ENCODE data around the gene ADAMTS17. TPM values are rescaled to one million over a fixed set of nuclear protein-coding genes. Genes with fewer than 3 reads are reported as not detected.

The ADAMTS17 gene
- total RNA-seq, 1 experiment from 2014 or later: 1.8 TPM

DNA sequence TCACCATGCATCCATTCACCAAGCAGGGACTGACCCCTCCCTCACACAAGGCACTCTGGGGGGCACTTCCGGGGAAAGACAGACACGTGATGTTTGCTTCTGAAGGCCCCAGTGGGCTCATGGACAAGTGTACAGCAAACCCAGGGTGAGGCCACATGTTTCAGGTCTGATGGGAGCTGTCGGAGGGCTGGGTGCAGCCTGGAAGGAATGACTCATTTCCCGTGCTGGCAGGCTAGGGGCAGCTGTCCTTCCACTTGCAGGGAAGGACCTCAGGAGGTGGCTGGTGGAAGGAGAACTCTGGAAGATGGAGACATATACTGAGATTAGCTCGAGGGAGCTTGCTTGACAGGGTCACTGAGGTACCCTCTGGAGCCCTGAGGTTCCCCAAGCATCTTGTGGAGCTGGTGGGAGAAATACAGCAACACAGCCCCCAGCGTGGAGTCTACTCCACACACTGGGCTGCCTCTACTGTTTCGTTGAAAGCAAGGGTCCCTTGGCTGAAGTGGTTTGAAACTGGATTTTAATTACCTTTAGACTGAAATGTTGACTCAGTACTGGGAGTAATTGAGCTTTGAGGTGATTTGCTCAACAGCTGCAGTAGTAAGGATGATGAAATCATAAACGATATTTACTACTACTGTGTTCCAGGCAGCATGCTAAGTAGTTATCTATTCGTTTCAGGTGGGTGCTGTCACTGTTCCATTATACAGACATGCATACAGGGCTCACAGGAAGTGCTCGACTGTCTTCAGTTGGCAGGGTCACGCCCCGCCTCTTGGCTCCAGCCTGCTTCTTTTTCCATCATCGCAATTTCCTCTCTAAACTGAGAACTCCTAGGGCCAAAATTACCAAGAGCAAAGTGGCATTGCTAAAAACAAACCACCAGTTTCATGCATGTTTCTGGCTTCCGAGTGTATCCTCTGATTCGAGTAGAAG is 230.4 kb downstream of the ADAMTS17 start:
- Mint-ChIP-seq H3K4me1 (peaks cover 14% of the 10 kb centered on the region), H3K9me3 (no peaks in the 10 kb centered on the region), H3K4me3 (no peak overlapping the region), H3K27me3 (ENCODE audit: low read depth) (no peaks in the 10 kb centered on the region; the same call in 1 of the 2 replicates), H3K27ac (no peak overlapping the region), H3K36me3 (no peaks in the 10 kb centered on the region)
- ATAC-seq: no peak
- DNase-seq (ENCODE audit: low spot score): no peak
- TF ChIP-seq, protein P1, sequence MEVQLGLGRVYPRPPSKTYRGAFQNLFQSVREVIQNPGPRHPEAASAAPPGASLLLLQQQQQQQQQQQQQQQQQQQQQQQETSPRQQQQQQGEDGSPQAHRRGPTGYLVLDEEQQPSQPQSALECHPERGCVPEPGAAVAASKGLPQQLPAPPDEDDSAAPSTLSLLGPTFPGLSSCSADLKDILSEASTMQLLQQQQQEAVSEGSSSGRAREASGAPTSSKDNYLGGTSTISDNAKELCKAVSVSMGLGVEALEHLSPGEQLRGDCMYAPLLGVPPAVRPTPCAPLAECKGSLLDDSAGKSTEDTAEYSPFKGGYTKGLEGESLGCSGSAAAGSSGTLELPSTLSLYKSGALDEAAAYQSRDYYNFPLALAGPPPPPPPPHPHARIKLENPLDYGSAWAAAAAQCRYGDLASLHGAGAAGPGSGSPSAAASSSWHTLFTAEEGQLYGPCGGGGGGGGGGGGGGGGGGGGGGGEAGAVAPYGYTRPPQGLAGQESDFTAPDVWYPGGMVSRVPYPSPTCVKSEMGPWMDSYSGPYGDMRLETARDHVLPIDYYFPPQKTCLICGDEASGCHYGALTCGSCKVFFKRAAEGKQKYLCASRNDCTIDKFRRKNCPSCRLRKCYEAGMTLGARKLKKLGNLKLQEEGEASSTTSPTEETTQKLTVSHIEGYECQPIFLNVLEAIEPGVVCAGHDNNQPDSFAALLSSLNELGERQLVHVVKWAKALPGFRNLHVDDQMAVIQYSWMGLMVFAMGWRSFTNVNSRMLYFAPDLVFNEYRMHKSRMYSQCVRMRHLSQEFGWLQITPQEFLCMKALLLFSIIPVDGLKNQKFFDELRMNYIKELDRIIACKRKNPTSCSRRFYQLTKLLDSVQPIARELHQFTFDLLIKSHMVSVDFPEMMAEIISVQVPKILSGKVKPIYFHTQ (CRISPR knock-in tag; IDR thresholded peaks at IDR 0.05): no peak
- TF ChIP-seq, protein P2, sequence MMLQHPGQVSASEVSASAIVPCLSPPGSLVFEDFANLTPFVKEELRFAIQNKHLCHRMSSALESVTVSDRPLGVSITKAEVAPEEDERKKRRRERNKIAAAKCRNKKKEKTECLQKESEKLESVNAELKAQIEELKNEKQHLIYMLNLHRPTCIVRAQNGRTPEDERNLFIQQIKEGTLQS (CRISPR knock-in tag; conservative IDR thresholded peaks at IDR 0.05): no peak
- TF ChIP-seq, protein P3, sequence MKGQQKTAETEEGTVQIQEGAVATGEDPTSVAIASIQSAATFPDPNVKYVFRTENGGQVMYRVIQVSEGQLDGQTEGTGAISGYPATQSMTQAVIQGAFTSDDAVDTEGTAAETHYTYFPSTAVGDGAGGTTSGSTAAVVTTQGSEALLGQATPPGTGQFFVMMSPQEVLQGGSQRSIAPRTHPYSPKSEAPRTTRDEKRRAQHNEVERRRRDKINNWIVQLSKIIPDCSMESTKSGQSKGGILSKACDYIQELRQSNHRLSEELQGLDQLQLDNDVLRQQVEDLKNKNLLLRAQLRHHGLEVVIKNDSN (CRISPR knock-in tag; IDR thresholded peaks at IDR 0.05): no peak
- TF ChIP-seq, protein P4, sequence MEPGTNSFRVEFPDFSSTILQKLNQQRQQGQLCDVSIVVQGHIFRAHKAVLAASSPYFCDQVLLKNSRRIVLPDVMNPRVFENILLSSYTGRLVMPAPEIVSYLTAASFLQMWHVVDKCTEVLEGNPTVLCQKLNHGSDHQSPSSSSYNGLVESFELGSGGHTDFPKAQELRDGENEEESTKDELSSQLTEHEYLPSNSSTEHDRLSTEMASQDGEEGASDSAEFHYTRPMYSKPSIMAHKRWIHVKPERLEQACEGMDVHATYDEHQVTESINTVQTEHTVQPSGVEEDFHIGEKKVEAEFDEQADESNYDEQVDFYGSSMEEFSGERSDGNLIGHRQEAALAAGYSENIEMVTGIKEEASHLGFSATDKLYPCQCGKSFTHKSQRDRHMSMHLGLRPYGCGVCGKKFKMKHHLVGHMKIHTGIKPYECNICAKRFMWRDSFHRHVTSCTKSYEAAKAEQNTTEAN (CRISPR knock-in tag; IDR thresholded peaks at IDR 0.05): no peak
- TF ChIP-seq MXD4 (CRISPR knock-in tag; IDR thresholded peaks at IDR 0.05; ENCODE audit: borderline replicate concordance): no peak
- no peak for TF ChIP-seq CBFB (CRISPR knock-in tag; IDR thresholded peaks at IDR 0.05; ENCODE audit: low read depth)
- no peak for TF ChIP-seq FOXJ3 (CRISPR knock-in tag; IDR thresholded peaks at IDR 0.05; ENCODE audit: borderline replicate concordance)
- TF ChIP-seq, protein P5, sequence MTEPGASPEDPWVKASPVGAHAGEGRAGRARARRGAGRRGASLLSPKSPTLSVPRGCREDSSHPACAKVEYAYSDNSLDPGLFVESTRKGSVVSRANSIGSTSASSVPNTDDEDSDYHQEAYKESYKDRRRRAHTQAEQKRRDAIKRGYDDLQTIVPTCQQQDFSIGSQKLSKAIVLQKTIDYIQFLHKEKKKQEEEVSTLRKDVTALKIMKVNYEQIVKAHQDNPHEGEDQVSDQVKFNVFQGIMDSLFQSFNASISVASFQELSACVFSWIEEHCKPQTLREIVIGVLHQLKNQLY (CRISPR knock-in tag; IDR thresholded peaks at IDR 0.05): no peak
- no peak for TF ChIP-seq SOX15 (CRISPR knock-in tag; IDR thresholded peaks at IDR 0.05)
- TF ChIP-seq, protein P6, sequence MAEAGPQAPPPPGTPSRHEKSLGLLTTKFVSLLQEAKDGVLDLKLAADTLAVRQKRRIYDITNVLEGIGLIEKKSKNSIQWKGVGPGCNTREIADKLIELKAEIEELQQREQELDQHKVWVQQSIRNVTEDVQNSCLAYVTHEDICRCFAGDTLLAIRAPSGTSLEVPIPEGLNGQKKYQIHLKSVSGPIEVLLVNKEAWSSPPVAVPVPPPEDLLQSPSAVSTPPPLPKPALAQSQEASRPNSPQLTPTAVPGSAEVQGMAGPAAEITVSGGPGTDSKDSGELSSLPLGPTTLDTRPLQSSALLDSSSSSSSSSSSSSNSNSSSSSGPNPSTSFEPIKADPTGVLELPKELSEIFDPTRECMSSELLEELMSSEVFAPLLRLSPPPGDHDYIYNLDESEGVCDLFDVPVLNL (CRISPR knock-in tag; IDR thresholded peaks at IDR 0.05; ENCODE audit: borderline replicate concordance, low read depth): no peak
- no peak for TF ChIP-seq NR3C1 (CRISPR knock-in tag; conservative IDR thresholded peaks at IDR 0.05; ENCODE audit: low read depth)
- TF ChIP-seq, protein P7, sequence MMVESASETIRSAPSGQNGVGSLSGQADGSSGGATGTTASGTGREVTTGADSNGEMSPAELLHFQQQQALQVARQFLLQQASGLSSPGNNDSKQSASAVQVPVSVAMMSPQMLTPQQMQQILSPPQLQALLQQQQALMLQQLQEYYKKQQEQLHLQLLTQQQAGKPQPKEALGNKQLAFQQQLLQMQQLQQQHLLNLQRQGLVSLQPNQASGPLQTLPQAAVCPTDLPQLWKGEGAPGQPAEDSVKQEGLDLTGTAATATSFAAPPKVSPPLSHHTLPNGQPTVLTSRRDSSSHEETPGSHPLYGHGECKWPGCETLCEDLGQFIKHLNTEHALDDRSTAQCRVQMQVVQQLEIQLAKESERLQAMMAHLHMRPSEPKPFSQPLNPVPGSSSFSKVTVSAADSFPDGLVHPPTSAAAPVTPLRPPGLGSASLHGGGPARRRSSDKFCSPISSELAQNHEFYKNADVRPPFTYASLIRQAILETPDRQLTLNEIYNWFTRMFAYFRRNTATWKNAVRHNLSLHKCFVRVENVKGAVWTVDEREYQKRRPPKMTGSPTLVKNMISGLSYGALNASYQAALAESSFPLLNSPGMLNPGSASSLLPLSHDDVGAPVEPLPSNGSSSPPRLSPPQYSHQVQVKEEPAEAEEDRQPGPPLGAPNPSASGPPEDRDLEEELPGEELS (CRISPR knock-in tag; IDR thresholded peaks at IDR 0.05): no peak
- no peak for TF ChIP-seq GTF2I (CRISPR knock-in tag; conservative IDR thresholded peaks at IDR 0.05)
- POLR2A ChIA-PET: no interaction called here
- CTCF ChIA-PET: interaction anchor here (0.9 kb wide), 1 partner anchor 228 kb away, joined by 3 read pairs; no protein-coding TSS in a partner anchor

DNA sequence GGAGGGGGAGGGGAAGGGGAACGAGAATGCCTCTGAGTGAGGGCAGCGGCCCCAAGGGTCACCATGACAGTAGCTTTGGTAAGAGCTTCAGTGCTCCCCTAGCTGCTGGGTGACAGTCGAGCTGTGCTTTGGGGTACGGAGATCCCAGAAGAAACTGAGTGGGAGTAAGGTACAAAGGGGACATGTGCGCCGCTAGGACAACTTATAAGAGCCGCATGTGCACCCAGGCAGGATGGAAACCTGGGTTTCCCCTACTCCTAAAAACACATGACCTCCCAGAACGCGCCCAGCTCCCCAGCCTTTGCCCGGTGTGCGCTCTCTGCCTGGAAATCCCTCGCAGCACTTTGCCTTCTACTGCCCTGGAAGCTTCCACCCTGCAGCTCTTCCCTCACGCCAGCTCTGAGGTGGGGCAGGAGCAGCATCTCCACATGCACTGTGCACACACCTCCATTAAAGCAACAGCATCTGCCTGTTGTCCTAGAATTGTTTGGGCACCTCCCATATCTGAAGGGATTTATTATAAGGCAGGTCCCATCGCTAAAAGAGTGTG is 232.2 kb downstream of the ADAMTS17 start:
- POLR2A ChIA-PET: no interaction called here
- Mint-ChIP-seq H3K36me3 (no peaks in the 10 kb centered on the region), H3K9me3 (no peaks in the 10 kb centered on the region), H3K4me1 (peaks cover 9% of the 10 kb centered on the region), H3K27ac (no peak overlapping the region), H3K4me3 (no peak overlapping the region), H3K27me3 (ENCODE audit: low read depth) (no peaks in the 10 kb centered on the region)
- no peak for ATAC-seq
- TF ChIP-seq, protein P8, sequence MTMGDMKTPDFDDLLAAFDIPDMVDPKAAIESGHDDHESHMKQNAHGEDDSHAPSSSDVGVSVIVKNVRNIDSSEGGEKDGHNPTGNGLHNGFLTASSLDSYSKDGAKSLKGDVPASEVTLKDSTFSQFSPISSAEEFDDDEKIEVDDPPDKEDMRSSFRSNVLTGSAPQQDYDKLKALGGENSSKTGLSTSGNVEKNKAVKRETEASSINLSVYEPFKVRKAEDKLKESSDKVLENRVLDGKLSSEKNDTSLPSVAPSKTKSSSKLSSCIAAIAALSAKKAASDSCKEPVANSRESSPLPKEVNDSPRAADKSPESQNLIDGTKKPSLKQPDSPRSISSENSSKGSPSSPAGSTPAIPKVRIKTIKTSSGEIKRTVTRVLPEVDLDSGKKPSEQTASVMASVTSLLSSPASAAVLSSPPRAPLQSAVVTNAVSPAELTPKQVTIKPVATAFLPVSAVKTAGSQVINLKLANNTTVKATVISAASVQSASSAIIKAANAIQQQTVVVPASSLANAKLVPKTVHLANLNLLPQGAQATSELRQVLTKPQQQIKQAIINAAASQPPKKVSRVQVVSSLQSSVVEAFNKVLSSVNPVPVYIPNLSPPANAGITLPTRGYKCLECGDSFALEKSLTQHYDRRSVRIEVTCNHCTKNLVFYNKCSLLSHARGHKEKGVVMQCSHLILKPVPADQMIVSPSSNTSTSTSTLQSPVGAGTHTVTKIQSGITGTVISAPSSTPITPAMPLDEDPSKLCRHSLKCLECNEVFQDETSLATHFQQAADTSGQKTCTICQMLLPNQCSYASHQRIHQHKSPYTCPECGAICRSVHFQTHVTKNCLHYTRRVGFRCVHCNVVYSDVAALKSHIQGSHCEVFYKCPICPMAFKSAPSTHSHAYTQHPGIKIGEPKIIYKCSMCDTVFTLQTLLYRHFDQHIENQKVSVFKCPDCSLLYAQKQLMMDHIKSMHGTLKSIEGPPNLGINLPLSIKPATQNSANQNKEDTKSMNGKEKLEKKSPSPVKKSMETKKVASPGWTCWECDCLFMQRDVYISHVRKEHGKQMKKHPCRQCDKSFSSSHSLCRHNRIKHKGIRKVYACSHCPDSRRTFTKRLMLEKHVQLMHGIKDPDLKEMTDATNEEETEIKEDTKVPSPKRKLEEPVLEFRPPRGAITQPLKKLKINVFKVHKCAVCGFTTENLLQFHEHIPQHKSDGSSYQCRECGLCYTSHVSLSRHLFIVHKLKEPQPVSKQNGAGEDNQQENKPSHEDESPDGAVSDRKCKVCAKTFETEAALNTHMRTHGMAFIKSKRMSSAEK (CRISPR knock-in tag; IDR thresholded peaks at IDR 0.05; ENCODE audit: borderline replicate concordance): no peak
- TF ChIP-seq FOXJ3 (CRISPR knock-in tag; IDR thresholded peaks at IDR 0.05; ENCODE audit: borderline replicate concordance): no peak
- TF ChIP-seq, protein P9, sequence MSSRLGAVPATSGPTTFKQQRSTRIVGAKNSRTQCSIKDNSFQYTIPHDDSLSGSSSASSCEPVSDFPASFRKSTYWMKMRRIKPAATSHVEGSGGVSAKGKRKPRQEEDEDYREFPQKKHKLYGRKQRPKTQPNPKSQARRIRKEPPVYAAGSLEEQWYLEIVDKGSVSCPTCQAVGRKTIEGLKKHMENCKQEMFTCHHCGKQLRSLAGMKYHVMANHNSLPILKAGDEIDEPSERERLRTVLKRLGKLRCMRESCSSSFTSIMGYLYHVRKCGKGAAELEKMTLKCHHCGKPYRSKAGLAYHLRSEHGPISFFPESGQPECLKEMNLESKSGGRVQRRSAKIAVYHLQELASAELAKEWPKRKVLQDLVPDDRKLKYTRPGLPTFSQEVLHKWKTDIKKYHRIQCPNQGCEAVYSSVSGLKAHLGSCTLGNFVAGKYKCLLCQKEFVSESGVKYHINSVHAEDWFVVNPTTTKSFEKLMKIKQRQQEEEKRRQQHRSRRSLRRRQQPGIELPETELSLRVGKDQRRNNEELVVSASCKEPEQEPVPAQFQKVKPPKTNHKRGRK (CRISPR knock-in tag; IDR thresholded peaks at IDR 0.05; ENCODE audit: borderline replicate concordance): no peak
- CTCF ChIA-PET: no interaction called here
- DNase-seq (ENCODE audit: low spot score): no peak
